ENCODE results near the gene NPNT.

The NPNT gene

GRCh38 chr4:105878668-105879067 is 16.6 kb upstream of the NPNT start:
- Histone ChIP-seq H3K9me3 (no peaks in the 10 kb centered on the region), H3K27me3 (no peaks in the 10 kb centered on the region), H3K27ac (no peak overlapping the region), H3K4me2 (no peak overlapping the region), H3K4me3 (no peak overlapping the region), H3K36me3 (no peaks in the 10 kb centered on the region), H4K20me1 (no peaks in the 10 kb centered on the region), H3K4me1 (no peaks in the 10 kb centered on the region), H3K9ac (no peak overlapping the region)
- TF ChIP-seq Cebpa-rat (IDR thresholded peaks at IDR 0.05) = no peak

DNA sequence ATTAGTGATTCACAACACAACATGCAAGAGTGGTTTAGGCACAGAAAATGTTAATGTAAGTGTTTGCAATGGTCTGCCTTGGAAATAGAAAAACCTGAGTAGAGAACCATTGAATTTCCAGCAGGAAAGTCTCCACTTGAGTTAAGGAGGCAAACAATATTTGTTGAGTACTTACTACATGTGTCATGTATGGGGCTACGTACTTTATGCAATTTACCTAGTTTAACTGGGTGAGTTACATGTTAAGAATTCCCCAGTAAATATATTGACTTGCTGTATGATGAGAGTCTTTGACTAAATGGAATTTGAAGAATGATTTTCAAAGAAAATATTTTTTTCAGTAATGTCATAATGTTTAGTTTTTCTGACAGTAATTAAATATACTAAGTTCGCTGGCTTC is 7.8 kb upstream of the NPNT start:
- Histone ChIP-seq H3K27me3 (no peaks in the 10 kb centered on the region), H3K4me2 (no peak overlapping the region), H3K4me3 (no peak overlapping the region), H3K36me3 (no peaks in the 10 kb centered on the region), H3K9me3 (no peaks in the 10 kb centered on the region), H3K4me1 (no peaks in the 10 kb centered on the region), H3K27ac (no peak overlapping the region), H4K20me1 (no peaks in the 10 kb centered on the region), H3K9ac (no peak overlapping the region)
- TF ChIP-seq Cebpa-rat (IDR thresholded peaks at IDR 0.05) = no peak

GRCh38 chr4:105895583-105896460 is 551 bp downstream of the NPNT start:
- H3K27ac ChIP-seq = no peak overlapping the region
- H3K9ac ChIP-seq = no peak overlapping the region
- H3K9me3 ChIP-seq = peaks cover 21% of the 10 kb centered on the region
- H3K4me2 ChIP-seq = no peak overlapping the region
- no peaks in the 10 kb centered on the region for H4K20me1 ChIP-seq
- no peaks in the 10 kb centered on the region for H3K36me3 ChIP-seq
- H3K4me1 ChIP-seq = no peaks in the 10 kb centered on the region
- H3K27me3 ChIP-seq = no peaks in the 10 kb centered on the region
- H3K4me3 ChIP-seq = no peak overlapping the region
- no peak for TF ChIP-seq Cebpa-rat (IDR thresholded peaks at IDR 0.05)

DNA sequence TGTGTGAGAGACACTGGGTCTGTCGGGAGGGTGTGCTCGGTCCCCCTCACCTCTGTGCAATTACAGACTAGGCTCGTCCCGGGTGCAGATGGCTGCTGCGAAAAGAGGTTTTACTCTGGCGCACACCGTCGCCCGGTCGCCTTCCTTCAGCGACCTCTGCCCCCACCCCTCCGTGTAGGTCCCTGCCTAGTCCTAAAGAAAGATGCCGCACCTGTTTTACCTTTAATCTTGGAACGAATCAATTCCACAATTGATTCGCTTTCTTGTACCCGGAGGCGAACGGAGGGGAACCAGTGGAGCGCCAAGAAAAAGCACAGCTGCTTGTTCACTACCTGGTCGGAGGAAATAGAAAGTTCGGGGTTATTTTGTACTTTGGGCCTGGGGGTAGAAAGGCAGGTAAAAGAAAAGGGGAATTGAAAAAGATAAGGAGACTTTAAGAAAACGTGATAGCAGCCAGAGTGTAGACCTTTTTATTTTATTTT is 1.2 kb downstream of the NPNT start:
- TF ChIP-seq Cebpa-rat (IDR thresholded peaks at IDR 0.05) = no peak
- no peaks in the 10 kb centered on the region for H3K36me3 ChIP-seq
- H3K4me1 ChIP-seq = no peaks in the 10 kb centered on the region
- no peak overlapping the region for H3K4me3 ChIP-seq
- no peaks in the 10 kb centered on the region for H3K27me3 ChIP-seq
- H4K20me1 ChIP-seq = no peaks in the 10 kb centered on the region
- H3K9ac ChIP-seq = no peak overlapping the region
- H3K27ac ChIP-seq = no peak overlapping the region
- H3K9me3 ChIP-seq = peaks cover 21% of the 10 kb centered on the region
- no peak overlapping the region for H3K4me2 ChIP-seq

- H3K36me3 ChIP-seq = no peaks in the 10 kb centered on the region
- no peaks in the 10 kb centered on the region for H3K27me3 ChIP-seq
- H4K20me1 ChIP-seq = no peaks in the 10 kb centered on the region
- no peak overlapping the region for H3K4me3 ChIP-seq
- no peak overlapping the region for H3K4me2 ChIP-seq
- H3K4me1 ChIP-seq = no peaks in the 10 kb centered on the region
- no peak overlapping the region for H3K27ac ChIP-seq
- no peak overlapping the region for H3K9ac ChIP-seq
- peaks cover 21% of the 10 kb centered on the region for H3K9me3 ChIP-seq
- TF ChIP-seq Cebpa-rat (IDR thresholded peaks at IDR 0.05) = no peak
These were observed 1.9 kb downstream of the NPNT start for GRCh38 chr4:105896984-105897775.

DNA sequence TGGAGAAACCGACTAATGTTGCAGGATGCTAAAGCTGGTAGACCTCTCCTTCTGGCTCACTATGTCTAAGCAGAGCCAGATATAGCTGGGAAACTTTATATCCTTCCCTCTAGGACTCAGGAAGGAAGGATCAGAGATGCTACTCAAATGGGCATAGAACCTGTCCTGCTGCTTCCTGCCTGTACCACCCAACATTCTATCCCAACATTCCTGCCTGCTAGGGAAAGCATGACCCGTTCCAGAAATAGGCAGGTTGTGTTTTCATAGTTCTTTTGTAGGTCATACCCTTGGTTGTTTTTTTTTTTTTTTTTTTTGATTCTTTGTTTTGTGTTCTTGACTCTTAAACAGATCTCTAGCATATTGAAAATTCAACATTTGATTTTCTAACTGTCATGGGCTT is 5.3 kb downstream of the NPNT start:
- Histone ChIP-seq H3K9ac (no peak overlapping the region), H3K4me1 (no peaks in the 10 kb centered on the region), H4K20me1 (no peaks in the 10 kb centered on the region), H3K27ac (no peak overlapping the region), H3K36me3 (no peaks in the 10 kb centered on the region), H3K4me3 (no peak overlapping the region), H3K27me3 (no peaks in the 10 kb centered on the region), H3K9me3 (peaks cover 12% of the 10 kb centered on the region), H3K4me2 (no peak overlapping the region)
- no peak for TF ChIP-seq Cebpa-rat (IDR thresholded peaks at IDR 0.05)

DNA sequence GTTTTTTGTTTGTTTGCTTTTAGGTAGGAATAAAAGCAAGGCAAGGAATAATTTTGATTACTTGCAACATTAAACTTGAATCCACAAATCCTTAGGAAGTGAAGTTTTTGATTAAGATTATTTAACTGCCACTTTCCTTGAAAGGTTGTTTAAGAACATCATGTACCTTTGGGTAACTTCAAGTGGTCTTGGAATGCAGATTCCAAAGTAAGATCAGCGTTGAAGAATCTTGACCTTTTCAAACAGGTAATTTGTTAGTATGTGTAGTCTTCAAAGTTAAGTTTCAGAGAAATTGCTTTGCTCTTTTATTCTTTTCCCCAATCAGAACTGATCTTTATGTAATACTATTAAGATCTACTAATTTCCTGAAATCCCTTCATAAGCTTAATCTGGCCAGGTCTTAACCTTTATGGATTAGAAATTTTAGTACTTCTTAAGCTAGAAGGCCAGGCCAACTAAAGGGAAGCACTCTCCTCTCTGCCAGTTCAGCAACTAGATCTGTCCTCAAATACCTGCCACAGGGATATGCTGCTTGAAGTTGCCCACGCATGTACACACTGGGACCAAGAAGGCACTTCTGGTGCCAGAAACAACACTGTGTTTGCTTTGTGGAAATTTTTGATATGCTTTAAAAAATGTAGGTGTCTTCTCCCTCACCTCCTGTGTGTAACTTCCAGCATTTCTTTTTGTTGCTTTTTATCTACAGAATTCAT is 7.4 kb downstream of the NPNT start:
- no peak overlapping the region for H3K4me2 ChIP-seq
- TF ChIP-seq Cebpa-rat (IDR thresholded peaks at IDR 0.05) = no peak
- H3K4me1 ChIP-seq = no peaks in the 10 kb centered on the region
- no peak overlapping the region for H3K27ac ChIP-seq
- H3K9ac ChIP-seq = no peak overlapping the region
- H4K20me1 ChIP-seq = no peaks in the 10 kb centered on the region
- H3K27me3 ChIP-seq = no peaks in the 10 kb centered on the region
- no peak overlapping the region for H3K4me3 ChIP-seq
- no peaks in the 10 kb centered on the region for H3K9me3 ChIP-seq
- H3K36me3 ChIP-seq = no peaks in the 10 kb centered on the region

- Histone ChIP-seq H3K4me2 (no peak overlapping the region), H3K27me3 (no peaks in the 10 kb centered on the region), H3K9me3 (no peaks in the 10 kb centered on the region), H3K4me3 (no peak overlapping the region), H3K36me3 (no peaks in the 10 kb centered on the region), H4K20me1 (no peaks in the 10 kb centered on the region), H3K9ac (no peak overlapping the region), H3K4me1 (no peaks in the 10 kb centered on the region), H3K27ac (no peak overlapping the region)
- TF ChIP-seq Cebpa-rat (IDR thresholded peaks at IDR 0.05) = no peak
These were observed 14.6 kb downstream of the NPNT start for GRCh38 chr4:105909787-105910281.

GRCh38 chr4:105911426-105911825 is 16.2 kb downstream of the NPNT start:
- Histone ChIP-seq H3K27me3 (no peaks in the 10 kb centered on the region), H3K4me1 (no peaks in the 10 kb centered on the region), H3K4me2 (no peak overlapping the region), H3K36me3 (no peaks in the 10 kb centered on the region), H3K27ac (no peak overlapping the region), H3K4me3 (no peak overlapping the region), H3K9ac (no peak overlapping the region), H4K20me1 (no peaks in the 10 kb centered on the region), H3K9me3 (no peaks in the 10 kb centered on the region)
- TF ChIP-seq Cebpa-rat (IDR thresholded peaks at IDR 0.05) = no peak
